Dedifferentiated amniotic fluid mesenchymal stem cell (primary cell): ENCODE measurements around the gene LDLRAD3.

Source experiments
- DNase-seq: peaks from one replicate; pipeline ENCODE4 v3.0.0-alpha.2; 2016; ENCODE audit errors: extremely low spot score

Gene LDLRAD3

GRCh38 chr11:35954205-35954604, 10.3 kb downstream of the LDLRAD3 start:
- no peak for DNase-seq

DNA sequence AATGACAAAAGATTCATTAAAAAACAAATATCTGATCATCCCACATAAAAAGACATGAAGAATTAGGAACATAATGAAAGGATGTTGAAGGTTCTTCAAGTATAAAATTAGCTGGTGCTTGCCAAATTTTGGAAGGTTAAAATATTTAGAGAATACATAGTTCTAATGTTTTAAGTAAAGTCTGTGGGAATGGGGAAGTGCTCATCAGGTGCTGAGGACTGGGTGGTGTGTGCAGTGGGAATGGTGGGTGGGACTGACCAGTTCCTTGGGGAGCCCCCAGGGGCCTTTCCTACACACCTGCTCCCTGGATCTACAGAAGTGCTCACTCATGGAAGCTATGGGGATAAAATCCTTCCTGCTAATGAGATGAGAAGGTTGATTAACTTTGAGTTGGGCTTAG, 11.8 kb downstream of the LDLRAD3 start:
- no peak for DNase-seq

DNA sequence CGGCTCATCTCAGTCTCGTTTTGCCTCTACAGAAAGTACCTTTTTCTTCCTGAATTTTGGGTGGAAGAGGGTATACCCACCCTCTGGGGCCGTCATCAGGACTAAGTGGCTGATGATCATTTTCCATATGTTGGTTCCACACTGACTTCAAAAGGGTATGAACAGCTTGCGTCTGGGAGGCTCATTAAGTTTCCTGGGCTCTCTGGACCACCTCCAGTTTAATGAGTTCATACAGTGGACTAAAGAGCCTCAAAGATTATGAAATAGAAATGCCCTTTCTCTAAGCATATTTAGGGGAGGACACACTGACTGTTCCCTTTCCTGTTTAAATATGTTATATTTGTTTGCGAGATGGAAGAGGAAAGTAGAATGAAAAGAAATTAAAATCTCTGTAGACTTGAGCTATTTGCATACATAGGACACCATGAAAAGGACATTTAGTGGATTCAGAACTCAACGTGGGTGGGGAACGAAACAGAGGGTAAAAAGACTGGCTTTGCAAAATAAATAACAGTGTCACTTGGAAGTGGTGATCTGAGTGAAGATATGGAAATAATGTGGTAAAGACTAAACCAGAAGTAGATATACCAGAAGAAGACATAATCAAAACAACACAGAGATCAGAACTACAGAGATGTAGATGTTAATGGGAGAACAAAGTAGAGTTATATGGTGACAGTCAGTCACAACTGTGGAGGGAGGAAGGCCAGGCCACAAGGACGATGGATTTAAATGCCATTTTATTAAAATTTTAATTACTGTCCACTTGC, 18.7 kb downstream of the LDLRAD3 start:
- DNase-seq: no peak

GRCh38 chr11:35963911-35964310, 20.0 kb downstream of the LDLRAD3 start:
- no peak for DNase-seq

- DNase-seq: no peak
These were observed 21.0 kb downstream of the LDLRAD3 start for GRCh38 chr11:35964841-35965240.

DNA sequence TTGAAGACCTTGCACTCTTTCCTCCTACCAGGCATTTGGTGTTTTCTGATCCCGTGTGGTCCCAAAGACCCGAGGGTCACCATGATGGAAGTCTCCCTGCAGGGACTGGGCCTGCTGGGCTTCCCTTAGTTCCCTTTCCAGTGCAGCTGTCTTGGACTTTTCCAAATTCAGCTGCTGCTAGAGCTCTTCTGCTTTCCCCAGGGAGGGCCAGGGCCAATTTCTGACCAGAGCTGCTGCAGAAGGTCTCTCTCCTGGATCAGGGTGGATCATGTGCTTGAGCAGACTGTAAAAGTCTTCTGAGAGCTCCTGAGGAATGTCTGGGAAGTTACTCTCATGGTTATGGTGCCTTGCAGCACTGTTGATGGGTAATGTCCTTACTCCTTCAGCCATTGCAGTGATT, 23.2 kb downstream of the LDLRAD3 start:
- DNase-seq: no peak

- DNase-seq: no peak
These were observed 24.7 kb downstream of the LDLRAD3 start for GRCh38 chr11:35968386-35969088.

DNA sequence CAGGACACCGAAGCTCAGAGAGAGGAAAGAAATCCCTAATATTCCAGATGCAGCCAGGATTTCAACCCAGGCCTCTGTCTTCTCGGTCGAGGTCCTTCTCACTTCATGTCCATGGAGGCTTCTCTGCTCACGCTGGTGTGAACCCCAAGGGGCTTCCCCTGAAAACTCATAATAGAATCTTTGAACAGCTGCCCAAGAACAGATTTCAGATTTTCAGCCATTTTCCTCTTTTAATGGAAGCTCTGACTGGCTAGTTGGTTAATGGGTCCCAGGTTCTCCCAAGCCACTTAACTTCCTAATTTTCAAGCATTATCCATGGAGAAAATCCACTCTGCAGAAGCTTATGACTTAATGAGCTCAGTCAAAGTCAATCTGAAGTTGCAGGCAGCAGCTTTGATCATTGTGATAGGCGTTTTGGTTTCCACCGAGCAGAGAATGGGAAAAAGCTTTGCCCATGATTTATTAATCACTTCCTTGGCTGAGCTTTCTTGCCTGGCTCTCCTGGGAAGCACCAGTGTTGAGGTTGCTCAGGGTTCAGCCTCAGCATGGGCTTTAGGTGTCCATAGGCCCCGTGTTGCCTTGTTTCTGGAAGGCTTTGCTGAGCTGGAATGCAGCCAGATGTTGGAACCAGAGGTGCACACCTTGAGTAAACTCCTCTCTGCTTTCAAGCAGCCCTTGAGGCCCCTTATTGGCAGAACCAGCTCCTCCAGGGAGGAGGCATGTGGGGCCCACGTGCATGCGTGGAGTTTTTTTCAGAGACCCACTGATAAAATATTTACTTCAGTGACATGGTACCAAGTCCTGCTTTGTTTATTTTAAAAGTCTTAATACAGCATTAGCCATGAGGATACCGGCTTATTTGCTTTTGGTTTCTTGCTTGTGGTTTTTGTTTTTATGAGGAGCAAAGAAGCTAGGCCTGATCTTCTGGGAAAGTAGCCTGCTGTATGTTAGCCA, 25.5 kb downstream of the LDLRAD3 start:
- no peak for DNase-seq

DNA sequence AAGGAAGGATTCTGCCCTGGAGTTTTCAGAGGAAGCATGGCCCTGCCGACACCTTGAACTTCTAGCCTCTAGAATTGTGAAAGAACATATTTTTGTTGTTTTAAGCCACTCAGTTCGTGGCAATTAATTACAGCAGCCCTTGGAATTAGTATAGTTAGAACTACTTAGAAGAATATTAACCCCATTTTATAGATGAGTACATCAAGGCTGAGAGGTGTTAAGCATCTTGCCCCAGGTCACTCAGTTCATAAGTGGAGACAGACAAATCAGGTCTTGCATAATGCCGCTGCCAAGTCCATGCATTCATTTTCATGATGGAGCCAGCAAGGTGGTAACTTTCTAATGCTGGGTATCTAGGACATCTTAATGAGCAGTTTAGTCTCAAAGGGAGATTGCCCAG, 26.6 kb downstream of the LDLRAD3 start:
- no peak for DNase-seq

DNA sequence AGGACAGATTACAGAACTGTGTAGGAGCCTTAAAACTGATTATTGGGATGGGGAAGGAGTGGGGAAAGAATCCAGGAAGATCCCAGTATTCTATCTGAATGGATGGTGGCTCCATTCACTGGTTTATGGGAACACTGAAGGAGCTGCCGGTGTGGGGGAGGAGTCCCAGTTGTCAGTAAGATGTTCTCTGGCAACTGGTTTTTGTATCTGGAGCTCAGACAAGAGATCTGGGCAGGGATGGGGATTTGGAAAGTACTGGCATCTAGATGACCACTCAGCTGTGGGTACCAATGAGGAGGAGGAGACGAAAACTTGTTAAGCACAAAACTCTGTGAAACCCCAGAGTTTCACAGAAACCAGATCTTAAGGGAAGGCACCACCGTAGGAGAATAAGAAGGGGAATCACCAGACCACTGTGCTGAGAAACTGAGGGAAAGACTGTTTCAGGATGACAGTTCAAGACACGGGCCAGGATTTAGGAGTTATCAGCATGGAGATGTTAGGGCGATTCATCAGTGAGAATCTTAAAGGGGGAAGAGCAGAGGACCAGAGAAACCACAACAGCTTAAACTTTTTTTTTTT, 28.1 kb downstream of the LDLRAD3 start:
- no peak for DNase-seq

GRCh38 chr11:35974882-35975589, 31.2 kb downstream of the LDLRAD3 start:
- no peak for DNase-seq

- DNase-seq: no peak
These were observed 32.6 kb downstream of the LDLRAD3 start for GRCh38 chr11:35976434-35976833.

DNA sequence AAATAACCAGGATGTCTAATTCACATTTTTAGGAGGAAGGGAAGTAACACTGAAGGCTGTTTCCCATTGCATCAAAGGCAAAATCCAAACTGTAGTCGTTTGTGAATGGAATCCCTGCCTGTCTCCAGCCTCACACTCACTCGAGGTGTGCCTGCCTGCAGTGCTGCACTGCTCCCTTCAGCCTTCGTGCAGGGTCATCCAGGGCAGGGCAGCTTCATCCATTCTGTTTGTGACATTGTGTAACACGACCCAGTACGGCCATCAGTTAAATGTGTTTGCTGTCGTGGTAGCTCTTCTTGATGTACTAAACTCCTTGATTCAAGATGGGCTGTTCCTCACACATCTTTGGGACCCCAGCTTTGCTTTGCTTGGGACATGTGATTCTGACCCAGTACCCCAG, 34.3 kb downstream of the LDLRAD3 start:
- DNase-seq: no peak

DNA sequence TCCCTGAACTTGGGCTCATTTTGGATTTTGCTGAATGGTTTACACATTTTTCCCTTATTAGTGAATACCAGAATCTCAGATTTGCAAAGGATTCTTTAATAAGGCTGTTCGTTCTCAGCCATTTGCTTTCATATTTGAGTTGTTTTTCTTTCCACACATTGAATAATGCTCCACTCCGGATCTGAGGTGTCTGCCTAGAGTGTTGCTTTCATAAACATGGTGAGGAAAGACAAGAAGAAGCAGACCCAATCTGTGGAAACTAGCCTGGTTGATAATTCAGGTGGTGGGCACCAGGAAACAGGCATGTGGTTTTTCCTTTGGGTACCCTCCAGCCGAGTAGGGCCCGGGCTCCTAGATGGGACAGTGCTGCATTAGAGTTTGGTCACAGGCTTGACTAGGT, 35.0 kb downstream of the LDLRAD3 start:
- no peak for DNase-seq

DNA sequence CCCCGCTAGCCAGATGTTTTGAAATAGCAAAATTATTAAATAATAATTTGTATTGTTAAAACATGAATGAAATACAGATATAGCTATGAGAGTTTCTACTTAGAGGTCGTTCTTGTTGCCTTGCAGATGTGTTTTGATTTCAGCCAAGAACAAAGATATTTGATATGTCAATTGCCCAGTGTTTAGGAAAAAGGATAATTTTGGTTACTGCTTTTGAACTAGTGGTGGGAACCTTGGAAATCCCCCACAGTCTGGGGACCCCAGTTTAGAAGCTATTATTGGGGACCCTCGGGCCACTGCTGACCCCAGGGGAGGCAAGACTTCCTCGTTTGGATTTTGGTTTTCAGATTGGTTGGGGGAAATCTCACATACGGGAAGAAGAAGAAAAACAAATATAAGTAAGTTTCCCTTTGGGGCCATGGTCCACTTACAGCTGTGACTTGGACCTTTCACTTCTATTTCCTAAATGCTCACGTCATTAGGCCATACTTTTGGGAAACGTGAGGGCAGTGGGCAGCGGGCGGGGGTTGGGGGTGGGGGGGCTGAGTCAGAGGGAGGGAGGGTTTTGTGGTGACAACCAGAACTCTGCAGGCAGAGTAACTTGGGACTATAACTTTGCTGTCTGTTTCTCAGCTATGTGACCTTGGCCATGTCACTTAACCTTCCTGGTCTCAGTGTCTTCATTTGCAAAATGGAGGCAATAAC, 37.0 kb downstream of the LDLRAD3 start:
- DNase-seq: no peak

DNA sequence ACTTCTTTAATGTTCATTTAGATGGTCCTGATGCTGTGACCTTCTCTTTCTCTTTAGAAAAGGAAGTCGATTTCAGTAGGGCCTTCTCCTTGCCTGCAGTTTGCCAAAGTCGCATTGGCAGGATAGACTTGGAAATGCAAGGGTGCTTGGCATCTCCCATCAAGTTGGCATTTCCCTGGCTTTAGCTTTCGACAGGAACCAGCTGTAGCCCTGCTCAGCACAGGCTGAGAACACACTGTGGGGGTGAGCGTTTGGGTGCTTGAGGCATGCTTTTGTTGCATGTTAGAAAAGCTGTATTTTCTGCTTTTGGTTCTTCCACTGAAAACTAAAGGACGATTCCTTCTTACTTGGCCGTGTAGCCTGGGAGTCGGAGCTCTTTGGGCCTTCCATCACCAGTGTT, 37.7 kb downstream of the LDLRAD3 start:
- no peak for DNase-seq

DNA sequence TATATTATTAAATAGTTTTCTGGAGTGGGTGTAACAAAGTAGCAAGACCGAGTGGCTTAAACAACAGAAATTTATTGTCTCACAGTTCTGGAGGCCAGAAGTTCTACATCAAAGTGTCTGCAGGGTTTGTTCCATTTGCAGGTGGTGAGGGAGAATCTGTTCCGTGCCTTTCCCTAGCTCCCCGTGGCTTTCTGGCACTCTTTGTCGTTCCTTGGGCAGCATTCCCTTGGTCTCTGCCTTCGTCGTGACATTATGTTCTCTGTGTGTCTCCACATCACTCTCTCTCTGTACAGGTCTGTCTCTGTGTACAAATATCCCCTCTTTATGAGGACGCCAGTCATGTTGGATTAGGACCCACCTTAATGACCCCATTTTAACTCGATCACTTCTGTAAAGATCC, 38.2 kb downstream of the LDLRAD3 start:
- DNase-seq: no peak

- no peak for DNase-seq
These were observed 40.1 kb downstream of the LDLRAD3 start for GRCh38 chr11:35983981-35984380.

- DNase-seq: no peak
These were observed 43.1 kb downstream of the LDLRAD3 start for GRCh38 chr11:35986947-35987346.

DNA sequence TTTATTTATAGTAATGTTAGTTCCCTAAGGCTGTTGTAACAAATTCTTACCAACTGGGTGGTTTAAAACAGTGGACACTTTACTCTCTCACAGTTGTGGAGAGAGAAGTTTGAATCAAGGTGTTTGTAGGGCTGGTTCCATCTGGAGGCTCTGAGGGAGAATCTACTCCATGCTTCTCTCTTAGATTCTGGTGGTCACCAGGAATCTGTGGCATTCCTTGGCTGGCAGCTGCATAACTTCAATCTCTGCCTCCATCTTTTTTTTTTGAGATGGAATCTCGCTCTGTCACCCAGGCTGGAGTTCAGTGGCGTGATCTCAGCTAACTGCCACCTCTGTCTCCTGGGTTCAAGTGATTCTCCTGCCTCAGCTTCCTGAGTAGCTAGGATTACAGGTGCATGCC, 46.3 kb downstream of the LDLRAD3 start:
- no peak for DNase-seq

DNA sequence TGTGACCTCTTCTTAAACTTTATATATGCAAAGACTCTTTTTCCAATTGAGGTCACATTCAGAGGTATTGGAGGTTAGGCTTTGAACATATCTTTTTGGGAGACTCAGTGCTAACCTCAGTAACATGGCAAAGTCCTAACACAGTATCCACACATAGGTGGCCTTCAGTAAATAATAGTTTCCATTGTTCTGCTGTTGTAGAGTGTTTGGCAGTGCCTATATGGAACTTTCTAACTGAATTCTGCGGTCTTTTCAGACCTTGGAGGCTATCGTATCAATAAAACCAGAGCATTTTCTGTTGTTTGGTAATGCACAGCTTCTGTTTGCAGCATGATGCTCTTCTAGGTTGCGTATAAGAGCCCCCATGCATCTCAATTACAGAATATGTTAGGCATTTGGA, 47.0 kb downstream of the LDLRAD3 start:
- no peak for DNase-seq
